Measurements from ENCODE around the gene MARK3.

Gene MARK3

GRCh38 chr14:103552011-103552845, 167.0 kb downstream of the MARK3 start:
- DNase-seq = no peak

- no peak for DNase-seq
Observed at GRCh38 chr14:103552846-103553210, 167.6 kb downstream of the MARK3 start.

Measured in activated CD4-positive, alpha-beta T cell treated with anti-CD3 and anti-CD28 coated beads, Interleukin-2, amount 50 U/mL, for 4 hours (primary cell).